GM12872 (cell line): ENCODE data around the gene RASEF.

ENCODE experiments used
- TF ChIP-seq, protein P1 (sequence below): IDR thresholded peaks from 3 replicates; pipeline ENCODE4 v1.5.1; 2011; ENCODE audit warnings: low read depth, mild to moderate bottlenecking, low read length, moderate library complexity; ENCODE audit not compliant: insufficient read depth

RASEF gene

DNA sequence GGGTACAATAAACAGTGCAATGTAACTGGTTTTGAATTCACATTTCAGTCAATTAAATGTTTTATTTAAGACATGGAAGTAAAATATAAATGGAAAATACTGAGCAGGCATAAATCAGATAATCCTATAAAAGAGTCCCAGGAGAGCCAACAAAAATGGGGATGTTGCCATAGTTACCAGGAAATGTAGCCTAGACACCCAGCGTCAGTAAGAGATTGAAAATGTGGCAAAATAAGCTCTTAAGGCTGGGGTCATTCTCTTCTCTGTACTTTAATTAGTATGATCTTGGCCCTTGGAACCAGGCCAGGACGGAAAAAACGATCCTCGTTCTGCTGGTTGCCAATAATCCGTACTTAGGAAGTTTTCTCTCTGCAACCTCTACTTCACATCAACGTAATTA lies 18.9 kb upstream of the RASEF start:
- TF ChIP-seq, protein P1, sequence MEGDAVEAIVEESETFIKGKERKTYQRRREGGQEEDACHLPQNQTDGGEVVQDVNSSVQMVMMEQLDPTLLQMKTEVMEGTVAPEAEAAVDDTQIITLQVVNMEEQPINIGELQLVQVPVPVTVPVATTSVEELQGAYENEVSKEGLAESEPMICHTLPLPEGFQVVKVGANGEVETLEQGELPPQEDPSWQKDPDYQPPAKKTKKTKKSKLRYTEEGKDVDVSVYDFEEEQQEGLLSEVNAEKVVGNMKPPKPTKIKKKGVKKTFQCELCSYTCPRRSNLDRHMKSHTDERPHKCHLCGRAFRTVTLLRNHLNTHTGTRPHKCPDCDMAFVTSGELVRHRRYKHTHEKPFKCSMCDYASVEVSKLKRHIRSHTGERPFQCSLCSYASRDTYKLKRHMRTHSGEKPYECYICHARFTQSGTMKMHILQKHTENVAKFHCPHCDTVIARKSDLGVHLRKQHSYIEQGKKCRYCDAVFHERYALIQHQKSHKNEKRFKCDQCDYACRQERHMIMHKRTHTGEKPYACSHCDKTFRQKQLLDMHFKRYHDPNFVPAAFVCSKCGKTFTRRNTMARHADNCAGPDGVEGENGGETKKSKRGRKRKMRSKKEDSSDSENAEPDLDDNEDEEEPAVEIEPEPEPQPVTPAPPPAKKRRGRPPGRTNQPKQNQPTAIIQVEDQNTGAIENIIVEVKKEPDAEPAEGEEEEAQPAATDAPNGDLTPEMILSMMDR, result no peak

DNA sequence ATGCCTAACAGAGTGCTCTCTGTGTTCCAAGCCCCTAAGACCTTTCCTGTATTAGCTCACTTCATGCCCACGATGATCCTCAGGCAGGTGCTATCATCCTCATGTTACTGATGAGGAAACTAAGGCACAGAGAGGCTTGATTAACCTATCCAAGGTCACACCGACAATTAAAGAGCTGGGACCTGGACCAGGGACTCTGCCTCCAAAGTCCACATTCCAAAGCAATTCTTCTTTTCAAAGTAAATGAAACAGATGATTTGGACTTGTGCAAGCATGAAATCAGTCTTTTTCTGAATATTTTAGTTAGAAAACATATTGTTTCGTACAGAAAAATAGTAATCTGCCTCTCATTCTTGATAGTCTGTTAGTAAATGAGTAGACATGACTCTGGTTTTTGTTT lies 18.1 kb upstream of the RASEF start:
- TF ChIP-seq, protein P1, result no peak

DNA sequence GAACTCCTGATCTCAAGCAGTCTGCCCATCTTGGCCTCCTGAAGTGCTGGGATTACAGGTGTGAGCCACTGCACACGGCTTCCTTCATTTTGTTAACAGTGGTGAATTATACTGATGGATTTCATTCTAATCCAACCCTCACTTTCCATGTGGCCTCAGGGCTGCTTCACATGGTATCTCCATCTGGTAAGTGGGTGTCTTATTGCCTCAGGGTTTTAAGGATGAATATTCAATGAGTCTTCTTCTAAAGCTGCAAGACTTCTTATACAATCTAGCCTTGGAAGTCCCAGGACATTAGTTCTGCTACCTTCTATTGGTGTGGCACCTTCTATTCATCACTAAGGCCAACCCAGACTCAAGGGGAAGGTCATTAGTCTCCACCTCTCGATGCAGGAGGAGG lies 8.7 kb upstream of the RASEF start:
- TF ChIP-seq, protein P1, result no peak

DNA sequence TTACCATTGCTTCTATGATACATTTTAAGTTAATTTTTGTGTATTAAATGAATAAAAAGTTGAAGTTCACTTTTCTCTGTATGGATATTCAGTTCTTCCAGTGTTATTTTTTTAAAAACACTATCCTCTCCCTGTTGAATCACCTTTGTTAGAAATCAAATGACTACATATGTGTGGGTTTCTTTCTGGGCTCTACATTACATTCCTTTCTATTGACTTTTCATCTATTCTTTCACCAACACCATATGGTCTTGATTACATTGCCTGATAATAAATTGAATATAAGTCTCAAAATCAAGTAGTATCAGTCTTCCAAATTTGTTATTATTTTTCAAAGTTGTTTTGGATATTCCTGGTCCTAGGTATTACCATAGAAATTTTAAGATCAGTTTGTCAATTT lies 7.3 kb upstream of the RASEF start:
- TF ChIP-seq, protein P1, result no peak

DNA sequence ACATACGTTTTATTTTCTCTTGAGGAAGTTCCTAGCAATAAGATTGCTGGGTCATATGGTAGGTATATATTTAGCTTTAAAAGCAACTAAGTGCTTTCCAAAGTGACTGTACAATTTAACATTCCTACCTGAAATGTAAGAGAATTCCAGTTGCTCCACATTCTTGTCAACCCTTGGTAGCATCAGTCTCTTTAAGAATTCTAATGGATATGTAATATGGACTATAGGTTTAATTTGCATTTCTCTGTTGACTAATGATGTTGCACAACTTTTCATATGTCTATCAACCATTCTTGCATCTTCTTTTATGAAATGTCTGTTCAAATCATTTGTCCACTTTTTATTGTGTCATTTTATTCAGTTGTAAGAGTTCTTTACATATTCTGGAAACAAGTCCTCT lies 6.7 kb upstream of the RASEF start:
- TF ChIP-seq, protein P1, result no peak

DNA sequence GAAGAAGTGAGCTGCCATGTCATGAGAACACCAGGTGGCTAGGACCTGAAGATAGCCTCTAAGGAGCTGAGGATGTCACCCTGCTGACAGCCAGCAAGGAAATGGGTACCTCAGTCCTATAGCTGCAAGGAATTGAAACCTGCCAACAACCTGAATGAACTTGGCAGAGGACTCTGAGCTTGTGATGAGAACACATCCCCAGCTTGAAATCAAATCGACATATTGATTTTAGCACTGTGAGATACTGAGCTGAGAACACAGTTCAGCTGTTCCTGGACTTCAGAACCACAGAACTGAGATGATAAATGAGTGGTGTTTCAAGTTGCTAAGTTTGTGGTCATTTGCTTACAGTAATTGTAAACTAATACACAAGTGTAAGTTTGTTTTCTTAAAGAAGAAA lies 5.5 kb upstream of the RASEF start:
- TF ChIP-seq, protein P1, result no peak

DNA sequence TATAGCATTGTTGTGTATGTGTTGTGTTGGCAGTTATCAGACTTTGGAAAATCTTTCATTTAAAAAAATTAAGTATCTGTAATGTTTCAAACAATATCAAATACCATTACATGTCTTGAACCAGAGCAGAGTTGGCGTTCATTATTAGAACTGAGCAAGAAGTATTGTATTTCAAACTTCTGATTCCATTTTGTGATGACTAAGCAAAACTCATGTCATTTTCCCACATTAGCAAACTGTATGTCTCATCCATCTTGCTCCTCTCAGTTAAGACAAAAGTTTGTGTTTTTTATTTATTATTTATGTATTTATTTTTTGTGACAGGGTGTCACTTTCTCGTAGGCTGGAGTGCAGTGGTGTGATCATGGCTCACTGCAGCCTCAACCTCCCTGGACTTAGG lies 4.6 kb upstream of the RASEF start:
- TF ChIP-seq, protein P1, result no peak

DNA sequence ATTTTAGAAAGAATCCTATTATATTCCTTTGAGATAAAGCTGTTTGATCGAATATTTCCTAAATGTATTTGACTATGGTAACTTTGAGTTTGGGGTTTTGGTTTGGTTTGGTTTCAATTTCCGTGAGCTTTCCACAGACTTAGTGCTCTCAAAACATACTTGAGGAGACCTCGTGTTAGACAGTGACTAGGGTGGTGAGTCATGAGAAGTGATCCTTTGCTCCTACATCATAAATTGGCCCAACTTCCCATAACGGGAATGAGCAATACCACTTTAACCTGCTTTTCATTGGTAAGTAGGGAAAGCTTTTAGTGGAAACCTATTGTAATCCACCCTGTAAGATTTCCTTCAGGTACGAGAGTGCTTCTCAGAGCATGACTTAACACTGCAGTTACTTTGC lies 3.8 kb upstream of the RASEF start:
- TF ChIP-seq, protein P1, result no peak
